GM23248 (cell line): ENCODE results near the gene THOC1. TPM values are rescaled to one million over a fixed set of nuclear protein-coding genes. Genes with fewer than 3 reads are reported as not detected.

ENCODE experiments used
- DNase-seq: peaks from one replicate; pipeline ENCODE4 v3.0.0-alpha.2; 2015
- H2AFZ ChIP-seq: fragments of 200-600 bp; sonication (generic); 2 replicates; pipeline ENCODE4 v1.6.1; 2016; ENCODE audit warnings: antibody characterized with exemption
- H3F3A ChIP-seq: fragments of 200-600 bp; sonication (generic); 2 replicates; pipeline ENCODE4 v1.6.1; 2016; ENCODE audit warnings: mild to moderate bottlenecking, antibody characterized with exemption, mixed run types; ENCODE audit not compliant: insufficient read depth
- H3K27ac ChIP-seq: fragments of 200-600 bp; sonication (generic); 2 replicates; pipeline ENCODE4 v1.5.1; 2016; ENCODE audit warnings: mild to moderate bottlenecking
- H3K27me3 ChIP-seq: fragments of 200-600 bp; sonication (generic); replicated peaks from 2 replicates; pipeline ENCODE4 v1.6.1; 2016; ENCODE audit warnings: mild to moderate bottlenecking; ENCODE audit not compliant: insufficient read depth
- H3K36me3 ChIP-seq: fragments of 200-600 bp; sonication (generic); 2 replicates; pipeline ENCODE4 v1.6.1; 2016; ENCODE audit warnings: low read depth, mild to moderate bottlenecking
- H3K4me1 ChIP-seq: fragments of 200-600 bp; sonication (generic); 2 replicates; pipeline ENCODE4 v1.6.1; 2016; ENCODE audit warnings: mild to moderate bottlenecking; ENCODE audit not compliant: insufficient read depth
- H3K4me2 ChIP-seq: fragments of 200-600 bp; sonication (generic); one replicate; pipeline ENCODE4 v1.6.1; 2016; ENCODE audit warnings: mild to moderate bottlenecking; ENCODE audit not compliant: unreplicated experiment
- H3K4me3 ChIP-seq: fragments of 200-600 bp; sonication (generic); 2 replicates; pipeline ENCODE4 v1.5.1; 2016; ENCODE audit warnings: mild to moderate bottlenecking
- H3K79me2 ChIP-seq: fragments of 200-600 bp; sonication (generic); 2 replicates; pipeline ENCODE4 v1.6.1; 2016; ENCODE audit warnings: mild to moderate bottlenecking; ENCODE audit not compliant: insufficient read depth
- H3K9ac ChIP-seq: fragments of 200-600 bp; sonication (generic); 2 replicates; pipeline ENCODE4 v1.6.1; 2016; ENCODE audit warnings: mild to moderate bottlenecking
- H3K9me2 ChIP-seq: fragments of 200-600 bp; sonication (generic); 2 replicates; pipeline ENCODE4 v1.6.1; 2016; ENCODE audit warnings: mixed run types, mild to moderate bottlenecking, moderate library complexity; ENCODE audit not compliant: insufficient read depth
- H3K9me3 ChIP-seq: fragments of 200-600 bp; sonication (generic); one replicate; pipeline ENCODE4 v1.6.1; 2017; ENCODE audit warnings: low read depth
- H4K20me1 ChIP-seq: fragments of 200-600 bp; sonication (generic); 2 replicates; pipeline ENCODE4 v1.6.0; 2016; ENCODE audit not compliant: insufficient read depth
- EZH2 ChIP-seq: fragments of 200-600 bp; sonication (generic); IDR thresholded peaks from 2 replicates; pipeline ENCODE4 v1.6.1; 2018; ENCODE audit warnings: antibody characterized with exemption, mild to moderate bottlenecking; ENCODE audit not compliant: insufficient read depth, poor library complexity, severe bottlenecking
- EZH2phosphoT487 ChIP-seq: fragments of 200-600 bp; sonication (generic); IDR thresholded peaks from 2 replicates; pipeline ENCODE4 v1.6.1; 2018; ENCODE audit warnings: antibody characterized with exemption, moderate library complexity, mild to moderate bottlenecking, low read depth; ENCODE audit not compliant: insufficient read depth
- WGBS, 2 experiments: methylation state at CpG; one replicate each; pipeline ENCODE4 v1.1.6; 2015 to 2017; ENCODE audit warnings: low lambda C conversion rate in 2 of 2, low coverage in 1 of 2; ENCODE audit errors: missing lambda C conversion rate in 2 of 2; 5-methylcytosine and 5-hydroxymethylcytosine counted together
- in situ Hi-C: fragments of 300-500 bp; cut with MboI; formaldehyde crosslinking; loops from 2 replicates; pipeline ENCODE4 v1.15.0; 2020
- polyA plus RNA-seq: library from polyadenylated mRNA; unstranded; fragments of >200 nt; fragmentation: Nextera tagmentation; extraction: Ambion mirVana; gene quantifications from 2 replicates; pipeline ENCODE4 v1.2.1, GENCODE V29; 2016
- total RNA-seq: library from RNA; depleted of rRNA; stranded (reverse); fragments of >200 nt; shearing (Covaris generic); gene quantifications from 2 replicates; pipeline ENCODE4 v1.2.3, GENCODE V29; 2014

THOC1 gene
- total and polyA plus RNA-seq, 2 experiments from 2014 or later = 23.2 to 28.3 TPM

GRCh38 chr18:213505-213904, 54.3 kb downstream of the THOC1 start:
- no peak overlapping the region for H3K9ac ChIP-seq
- H3K9me2 ChIP-seq = no peaks in the 10 kb centered on the region
- no peak overlapping the region for H3K27ac ChIP-seq
- no peak overlapping the region for H3K4me2 ChIP-seq
- H3K4me1 ChIP-seq = no peaks in the 10 kb centered on the region
- H3K4me3 ChIP-seq = no peak overlapping the region
- in situ Hi-C loops = no loop called here
- WGBS, 2 experiments = 83 to 91% methylated on average over 4 of the region's 4 CpGs
- no peaks in the 10 kb centered on the region for H3K9me3 ChIP-seq
- H3K27me3 ChIP-seq = no peaks in the 10 kb centered on the region
- TF ChIP-seq EZH2 (no peak), EZH2phosphoT487 (no peak)
- H2AFZ ChIP-seq = no peak overlapping the region
- peaks cover 73% of the 10 kb centered on the region for H3K36me3 ChIP-seq
- peaks cover 10% of the 10 kb centered on the region; the same call in 1 of the 2 replicates for H3K79me2 ChIP-seq
- H3F3A ChIP-seq = peaks cover 22% of the 10 kb centered on the region
- DNase-seq = no peak
- no peaks in the 10 kb centered on the region for H4K20me1 ChIP-seq

GRCh38 chr18:212780-213179, 55.1 kb downstream of the THOC1 start:
- Histone ChIP-seq H3K79me2 (peaks cover 15% of the 10 kb centered on the region), H3K4me2 (no peak overlapping the region), H3K27me3 (no peaks in the 10 kb centered on the region), H2AFZ (no peak overlapping the region), H4K20me1 (no peaks in the 10 kb centered on the region), H3K4me1 (no peaks in the 10 kb centered on the region), H3F3A (peaks cover 22% of the 10 kb centered on the region), H3K36me3 (peaks cover 71% of the 10 kb centered on the region), H3K9me3 (no peaks in the 10 kb centered on the region), H3K27ac (no peak overlapping the region), H3K4me3 (no peak overlapping the region), H3K9ac (no peak overlapping the region), H3K9me2 (no peaks in the 10 kb centered on the region)
- DNase-seq = peak; percentile 19
- TF ChIP-seq EZH2 (no peak), EZH2phosphoT487 (no peak)
- in situ Hi-C loops = no loop called here
- WGBS, 2 experiments = 73 to 80% methylated on average over 1 of the region's 1 CpG

- TF ChIP-seq EZH2phosphoT487 (no peak), EZH2 (no peak)
- Histone ChIP-seq H3K4me2 (no peak overlapping the region), H3K27ac (no peak overlapping the region), H3K79me2 (peaks cover 27% of the 10 kb centered on the region), H3K4me1 (no peaks in the 10 kb centered on the region), H3K36me3 (peaks cover 62% of the 10 kb centered on the region), H3K9me2 (no peaks in the 10 kb centered on the region), H2AFZ (no peak overlapping the region), H4K20me1 (no peaks in the 10 kb centered on the region), H3K27me3 (no peaks in the 10 kb centered on the region), H3F3A (peaks cover 18% of the 10 kb centered on the region), H3K9ac (no peak overlapping the region), H3K9me3 (no peaks in the 10 kb centered on the region), H3K4me3 (no peak overlapping the region)
- DNase-seq = no peak
- in situ Hi-C loops = no loop called here
Observed at GRCh38 chr18:211582-211981, 56.3 kb downstream of the THOC1 start.

GRCh38 chr18:210733-211132, 57.1 kb downstream of the THOC1 start:
- peaks cover 35% of the 10 kb centered on the region for H3K79me2 ChIP-seq
- no peak overlapping the region for H2AFZ ChIP-seq
- H3K4me2 ChIP-seq = no peak overlapping the region
- no peaks in the 10 kb centered on the region for H3K27me3 ChIP-seq
- H3K9ac ChIP-seq = no peak overlapping the region
- no peak for DNase-seq
- H4K20me1 ChIP-seq = no peaks in the 10 kb centered on the region
- no peak overlapping the region for H3K27ac ChIP-seq
- in situ Hi-C loops = no loop called here
- H3K4me3 ChIP-seq = no peak overlapping the region
- 99 to 100% methylated on average over 4 of the region's 4 CpGs for WGBS, 2 experiments
- no peaks in the 10 kb centered on the region for H3K9me3 ChIP-seq
- H3K4me1 ChIP-seq = no peaks in the 10 kb centered on the region
- no peaks in the 10 kb centered on the region for H3K9me2 ChIP-seq
- peaks cover 65% of the 10 kb centered on the region for H3K36me3 ChIP-seq
- TF ChIP-seq EZH2phosphoT487 (no peak), EZH2 (no peak)
- peaks cover 15% of the 10 kb centered on the region for H3F3A ChIP-seq

GRCh38 chr18:210075-210474, 57.8 kb downstream of the THOC1 start:
- H3F3A ChIP-seq = peaks cover 15% of the 10 kb centered on the region
- peaks cover 35% of the 10 kb centered on the region for H3K79me2 ChIP-seq
- H3K36me3 ChIP-seq = peaks cover 63% of the 10 kb centered on the region
- H3K4me2 ChIP-seq = no peak overlapping the region
- TF ChIP-seq EZH2phosphoT487 (no peak), EZH2 (no peak)
- no peaks in the 10 kb centered on the region for H3K9me3 ChIP-seq
- H3K27ac ChIP-seq = no peak overlapping the region
- no peaks in the 10 kb centered on the region for H3K9me2 ChIP-seq
- 96 to 100% methylated on average over 1 of the region's 1 CpG for WGBS, 2 experiments
- no peak overlapping the region for H2AFZ ChIP-seq
- no peak for DNase-seq
- no peaks in the 10 kb centered on the region for H3K4me1 ChIP-seq
- in situ Hi-C loops = no loop called here
- no peak overlapping the region for H3K4me3 ChIP-seq
- no peak overlapping the region for H3K9ac ChIP-seq
- no peaks in the 10 kb centered on the region for H3K27me3 ChIP-seq
- H4K20me1 ChIP-seq = no peaks in the 10 kb centered on the region
